ENCODE data around the gene C12orf57. TPM values are rescaled to one million over a fixed set of nuclear protein-coding genes. Genes with fewer than 3 reads are reported as not detected.

The C12orf57 gene
- total RNA-seq, 1 experiment from 2014 or later = 103 TPM

DNA sequence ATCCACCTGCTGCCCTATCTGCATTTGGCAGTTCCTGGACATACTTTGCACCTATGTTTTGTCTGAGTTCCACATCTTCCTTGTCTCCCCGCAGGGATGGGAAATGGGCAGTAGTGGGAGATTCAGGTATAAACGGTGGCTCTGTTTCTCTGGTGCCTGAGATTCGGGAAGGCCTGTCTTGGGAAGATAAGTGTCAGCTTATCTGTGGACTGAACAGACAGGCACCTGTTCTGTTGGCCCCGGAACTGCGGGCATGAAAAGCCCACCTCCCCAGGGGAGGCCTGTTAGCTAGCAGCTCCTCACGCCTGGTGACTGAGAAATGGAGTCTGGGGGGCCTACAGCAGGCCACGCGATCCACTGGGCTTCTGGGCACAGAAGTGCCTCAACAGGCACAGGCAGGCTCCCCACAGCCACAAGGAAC, 20.8 kb downstream of the C12orf57 start:
- Mint-ChIP-seq H3K36me3 (ENCODE audit: insufficient read depth, unreplicated experiment) (peaks cover 95% of the 10 kb centered on the region), H3K9me3 (ENCODE audit: low read depth, unreplicated experiment) (no peaks in the 10 kb centered on the region), H3K4me1 (ENCODE audit: low read depth, unreplicated experiment) (peaks cover 50% of the 10 kb centered on the region), H3K4me3 (ENCODE audit: low read depth, unreplicated experiment) (peak overlapping the region; percentile 79), H3K27ac (ENCODE audit: unreplicated experiment) (peak overlapping the region; percentile 87), H3K27me3 (ENCODE audit: unreplicated experiment) (no peaks in the 10 kb centered on the region)
- TF ChIP-seq, protein P1, sequence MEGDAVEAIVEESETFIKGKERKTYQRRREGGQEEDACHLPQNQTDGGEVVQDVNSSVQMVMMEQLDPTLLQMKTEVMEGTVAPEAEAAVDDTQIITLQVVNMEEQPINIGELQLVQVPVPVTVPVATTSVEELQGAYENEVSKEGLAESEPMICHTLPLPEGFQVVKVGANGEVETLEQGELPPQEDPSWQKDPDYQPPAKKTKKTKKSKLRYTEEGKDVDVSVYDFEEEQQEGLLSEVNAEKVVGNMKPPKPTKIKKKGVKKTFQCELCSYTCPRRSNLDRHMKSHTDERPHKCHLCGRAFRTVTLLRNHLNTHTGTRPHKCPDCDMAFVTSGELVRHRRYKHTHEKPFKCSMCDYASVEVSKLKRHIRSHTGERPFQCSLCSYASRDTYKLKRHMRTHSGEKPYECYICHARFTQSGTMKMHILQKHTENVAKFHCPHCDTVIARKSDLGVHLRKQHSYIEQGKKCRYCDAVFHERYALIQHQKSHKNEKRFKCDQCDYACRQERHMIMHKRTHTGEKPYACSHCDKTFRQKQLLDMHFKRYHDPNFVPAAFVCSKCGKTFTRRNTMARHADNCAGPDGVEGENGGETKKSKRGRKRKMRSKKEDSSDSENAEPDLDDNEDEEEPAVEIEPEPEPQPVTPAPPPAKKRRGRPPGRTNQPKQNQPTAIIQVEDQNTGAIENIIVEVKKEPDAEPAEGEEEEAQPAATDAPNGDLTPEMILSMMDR (IDR thresholded peaks at IDR 0.05; ENCODE audit: unreplicated experiment) = no peak
- CTCF ChIA-PET = interaction anchor here (0.8 to 5.5 kb wide), 6 partner anchors 19 to 95 kb away, joined by 3 to 90 read pairs (median 8); partner anchors contain the start of genes C12orf57, RNU7-1 and SPSB2
- intact Hi-C loops (cut with micrococcal nuclease; ENCODE audit: unreplicated experiment) = no loop called here
- no peak for DNase-seq
- no TSS peak for BruUV-seq (replicated peaks)

DNA sequence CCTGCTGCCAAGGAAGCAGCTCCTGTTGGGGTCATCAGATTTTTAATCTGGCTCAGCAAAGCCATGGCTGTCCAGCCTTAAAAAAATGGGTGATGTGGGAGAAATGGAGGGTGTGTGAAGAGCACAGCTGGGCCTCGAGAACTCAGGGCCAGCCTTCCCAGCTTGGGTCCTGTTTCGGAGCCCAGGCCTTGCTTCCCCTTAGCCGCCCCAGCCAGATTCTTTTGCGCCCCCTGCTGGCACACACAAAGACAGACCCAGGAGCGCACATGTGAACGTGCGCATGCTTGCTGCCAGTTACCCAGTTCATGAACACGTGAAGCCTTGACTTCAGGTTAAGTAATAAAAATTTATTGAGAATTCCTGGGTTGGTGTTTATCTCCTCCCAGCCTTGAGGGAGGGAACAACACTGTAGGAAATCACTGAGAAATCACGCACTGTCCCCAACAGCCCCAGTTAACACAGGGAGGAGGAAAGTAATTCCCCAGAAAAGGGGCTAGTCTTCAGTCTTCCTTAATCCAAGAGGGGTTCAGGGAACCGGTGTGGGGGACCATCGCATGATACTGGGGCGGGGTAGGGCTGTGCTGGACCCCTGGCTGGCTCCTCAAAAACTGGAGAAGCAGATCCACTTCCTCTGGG, 21.3 kb downstream of the C12orf57 start:
- TF ChIP-seq, protein P1 (IDR thresholded peaks at IDR 0.05; ENCODE audit: unreplicated experiment) = peak; percentile 90
- no peaks in the 10 kb centered on the region for H3K27me3 Mint-ChIP-seq (ENCODE audit: unreplicated experiment)
- H3K4me3 Mint-ChIP-seq (ENCODE audit: low read depth, unreplicated experiment) = peak overlapping the region; percentile 79
- intact Hi-C loops (cut with micrococcal nuclease; ENCODE audit: unreplicated experiment) = no loop called here
- peak; percentile 89 for DNase-seq
- H3K9me3 Mint-ChIP-seq (ENCODE audit: low read depth, unreplicated experiment) = no peaks in the 10 kb centered on the region
- peaks cover 95% of the 10 kb centered on the region for H3K36me3 Mint-ChIP-seq (ENCODE audit: insufficient read depth, unreplicated experiment)
- H3K27ac Mint-ChIP-seq (ENCODE audit: unreplicated experiment) = peak overlapping the region; percentile 87
- no TSS peak for BruUV-seq (replicated peaks)
- CTCF ChIA-PET = interaction anchor here (0.8 to 5.5 kb wide), 6 partner anchors 20 to 96 kb away, joined by 3 to 90 read pairs (median 8); partner anchors contain the start of genes C12orf57, RNU7-1 and SPSB2
- H3K4me1 Mint-ChIP-seq (ENCODE audit: low read depth, unreplicated experiment) = peaks cover 50% of the 10 kb centered on the region

DNA sequence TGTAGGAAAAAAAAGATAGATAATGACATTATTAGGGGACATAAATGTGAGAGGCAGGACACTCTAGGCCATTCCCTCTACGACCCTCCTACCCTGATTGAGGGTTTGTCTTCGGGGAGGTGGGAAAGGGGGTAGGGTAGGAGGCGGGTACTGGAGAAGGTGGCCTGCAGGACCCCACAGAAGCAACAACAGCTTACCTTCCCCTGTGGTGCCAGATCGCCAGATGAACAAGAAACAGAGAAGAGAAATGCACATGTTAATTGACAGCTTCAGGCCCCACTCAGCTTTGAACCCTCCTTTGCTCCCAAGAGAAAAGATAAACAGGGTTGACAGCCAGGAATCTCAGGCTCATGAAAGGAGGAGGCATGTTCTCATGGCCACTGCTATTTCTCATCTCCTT, 21.9 kb downstream of the C12orf57 start:
- TF ChIP-seq, protein P1 (IDR thresholded peaks at IDR 0.05; ENCODE audit: unreplicated experiment) = no peak
- peaks cover 47% of the 10 kb centered on the region for H3K4me1 Mint-ChIP-seq (ENCODE audit: low read depth, unreplicated experiment)
- H3K9me3 Mint-ChIP-seq (ENCODE audit: low read depth, unreplicated experiment) = no peaks in the 10 kb centered on the region
- CTCF ChIA-PET = interaction anchor here (2.5 to 5.5 kb wide), 2 partner anchors 21 to 97 kb away, joined by 17 to 90 read pairs; partner anchors contain the start of genes C12orf57 and RNU7-1
- H3K27ac Mint-ChIP-seq (ENCODE audit: unreplicated experiment) = peak overlapping the region; percentile 87
- BruUV-seq (replicated peaks) = no TSS peak
- H3K4me3 Mint-ChIP-seq (ENCODE audit: low read depth, unreplicated experiment) = peak overlapping the region; percentile 79
- intact Hi-C loops (cut with micrococcal nuclease; ENCODE audit: unreplicated experiment) = no loop called here
- H3K36me3 Mint-ChIP-seq (ENCODE audit: insufficient read depth, unreplicated experiment) = peaks cover 95% of the 10 kb centered on the region
- H3K27me3 Mint-ChIP-seq (ENCODE audit: unreplicated experiment) = no peaks in the 10 kb centered on the region
- DNase-seq = no peak

DNA sequence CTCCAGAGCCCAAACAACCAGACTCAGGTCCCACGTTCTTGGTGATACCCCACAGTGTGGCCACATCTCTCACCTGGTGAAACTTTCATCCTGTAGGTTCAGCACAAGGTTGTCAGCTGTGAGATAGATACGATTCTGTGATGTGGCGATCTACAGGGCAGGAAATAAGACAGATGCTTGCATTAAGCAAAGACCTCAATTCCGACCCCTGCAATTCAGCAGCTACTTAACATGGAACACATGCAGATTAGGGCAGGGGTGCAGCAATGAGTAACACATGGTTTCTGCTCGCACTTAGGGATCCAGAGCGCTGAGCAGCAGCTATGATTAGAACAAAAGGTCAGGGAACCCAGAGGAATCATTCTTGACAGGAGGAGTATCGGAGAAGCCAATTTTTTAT, 22.5 kb downstream of the C12orf57 start:
- Mint-ChIP-seq H3K4me1 (ENCODE audit: low read depth, unreplicated experiment) (peaks cover 41% of the 10 kb centered on the region), H3K27me3 (ENCODE audit: unreplicated experiment) (no peaks in the 10 kb centered on the region), H3K4me3 (ENCODE audit: low read depth, unreplicated experiment) (no peak overlapping the region), H3K36me3 (ENCODE audit: insufficient read depth, unreplicated experiment) (peaks cover 96% of the 10 kb centered on the region), H3K9me3 (ENCODE audit: low read depth, unreplicated experiment) (no peaks in the 10 kb centered on the region), H3K27ac (ENCODE audit: unreplicated experiment) (peak overlapping the region; percentile 41)
- CTCF ChIA-PET = interaction anchor here (0.7 kb wide), 1 partner anchor 75 kb away, joined by 3 read pairs; no protein-coding TSS in a partner anchor
- no TSS peak for BruUV-seq (replicated peaks)
- intact Hi-C loops (cut with micrococcal nuclease; ENCODE audit: unreplicated experiment) = no loop called here
- DNase-seq = no peak
- TF ChIP-seq, protein P1 (IDR thresholded peaks at IDR 0.05; ENCODE audit: unreplicated experiment) = no peak

Data from Calu3 (cell line).